K562 (cell line): ENCODE measurements around the gene TMEM30A. TPM values are rescaled to one million over a fixed set of nuclear protein-coding genes. Genes with fewer than 3 reads are reported as not detected.
A peak's percentile ranks its signal among the peaks of the same experiment; 100 is the strongest.

Source experiments
- CEBPZ ChIP-seq: fragments of 150-350 bp; IDR thresholded peaks from 2 replicates; pipeline ENCODE4 v1.6.1; 2014; ENCODE audit warnings: low read depth, mild to moderate bottlenecking, low read length, borderline replicate concordance
- CHD1 ChIP-seq: fragments of 200-600 bp; sonication (generic); IDR thresholded peaks from one replicate; pipeline ENCODE4 v1.6.1; 2012; ENCODE audit warnings: mild to moderate bottlenecking, moderate library complexity, low read length, inconsistent platforms
- FOXM1 ChIP-seq, 2 experiments: fragments of 450-650 bp in 1 of 2; sonication (generic) in 1 of 2; formaldehyde crosslinking in 1 of 2; IDR thresholded peaks; 2 replicates each; pipeline versions ENCODE4 v1.6.1 to v1.9.0; 2017 to 2022; ENCODE audit warnings: low read depth in 2 of 2, mild to moderate bottlenecking in 2 of 2, missing genetic modification reagents in 1 of 2, moderate library complexity in 1 of 2
- GTF2E2 ChIP-seq: fragments of 200-800 bp; sonication (Bioruptor generic); IDR thresholded peaks from 2 replicates; pipeline ENCODE4 v1.6.1; 2016; ENCODE audit warnings: missing genetic modification characterization, missing compliant biosample characterization
- POLR2H ChIP-seq: IDR thresholded peaks from 2 replicates; pipeline ENCODE4 v1.6.1; 2016; ENCODE audit warnings: missing genetic modification characterization, low read depth, mild to moderate bottlenecking, control low read depth, missing compliant biosample characterization, moderate library complexity
- TCF7L2 ChIP-seq: fragments of 150-350 bp; IDR thresholded peaks from 2 replicates; pipeline ENCODE4 v1.6.1; 2016; ENCODE audit warnings: low read depth, mild to moderate bottlenecking, low read length, moderate library complexity
- ZFP1 ChIP-seq: fragments of 450-650 bp; formaldehyde crosslinking; IDR thresholded peaks from 2 replicates; pipeline ENCODE4 v1.4.0; 2020; ENCODE audit warnings: mild to moderate bottlenecking, mixed read lengths
- ZHX1 ChIP-seq: fragments of 150-350 bp; conservative IDR thresholded peaks from 2 replicates; pipeline ENCODE4 v1.6.1; 2014; ENCODE audit warnings: low read length
- polyA plus RNA-seq, 8 experiments: library from polyadenylated mRNA; depleted of rRNA in 4 of 8; stranded (reverse) in 5 of 8; unstranded in 3 of 8; fragments of >200 nt; fragmentation: Nextera tagmentation in 2 of 8; fragmentation: Illumina TruSeq in 1 of 8; extraction: Ambion mirVana in 2 of 8; extraction: Trizol in 1 of 8; gene quantifications; 2 replicates each; pipeline versions ENCODE4 v1.2.1 to v1.2.3, GENCODE V29; 2011 to 2014; ENCODE audit warnings: inconsistent platforms in 1 of 8, missing spikeins in 1 of 8
- total RNA-seq, 7 experiments: library from RNA; depleted of rRNA in 6 of 7; stranded (reverse); fragments of >200 nt in 6 of 7; fragmentation: Illumina TruSeq in 2 of 7; extraction: Trizol in 2 of 7; gene quantifications; 2 replicates each; pipeline versions ENCODE4 v1.2.1 to v1.2.3, GENCODE V29; 2011 to 2021; ENCODE audit warnings: low replicate concordance in 1 of 7
- TF ChIP-seq, protein P1 (sequence below): sonication (generic); formaldehyde crosslinking; IDR thresholded peaks from 2 replicates; pipeline ENCODE4 v1.8.0; 2023; ENCODE audit warnings: mild to moderate bottlenecking, missing genetic modification reagents

The TMEM30A gene
- total and polyA plus RNA-seq, 9 of the 15 experiments (the other 6 are each of a cell fraction or from before 2014, with no cell fraction given), result 6.5 to 31.2 (median 16.3) TPM

DNA sequence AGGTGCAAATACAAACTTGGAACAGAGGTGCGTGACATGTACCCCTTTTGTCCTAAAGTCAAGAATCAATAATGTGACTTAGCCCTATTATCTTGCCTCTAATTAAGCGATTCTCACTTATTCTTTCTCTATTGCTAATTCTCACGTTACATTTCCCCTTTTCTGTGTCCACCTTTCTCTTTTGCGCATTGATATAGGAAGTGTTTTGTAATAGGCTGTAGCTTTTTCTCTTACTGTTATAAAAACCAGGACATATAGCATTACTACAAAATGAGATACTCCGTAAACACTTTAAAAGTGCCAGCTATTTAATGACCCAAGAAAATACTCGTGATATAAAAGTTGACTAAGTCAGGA lies 669 bp upstream of the TMEM30A start (continued):
- TF ChIP-seq CEBPZ, result no peak
- no peak for TF ChIP-seq ZHX1
- no peak for TF ChIP-seq TCF7L2
- no peak for TF ChIP-seq FOXM1 (IDR thresholded peaks at IDR 0.05; ENCODE audit: low read depth)
- TF ChIP-seq FOXM1 (CRISPR knock-in tag; IDR thresholded peaks at IDR 0.05; ENCODE audit: low read depth), result no peak
- 0 out of 2 replicates have a peak, but pooled peaks have one; percentile 65 for TF ChIP-seq GTF2E2
- TF ChIP-seq CHD1, result no peak
- TF ChIP-seq, protein P1, sequence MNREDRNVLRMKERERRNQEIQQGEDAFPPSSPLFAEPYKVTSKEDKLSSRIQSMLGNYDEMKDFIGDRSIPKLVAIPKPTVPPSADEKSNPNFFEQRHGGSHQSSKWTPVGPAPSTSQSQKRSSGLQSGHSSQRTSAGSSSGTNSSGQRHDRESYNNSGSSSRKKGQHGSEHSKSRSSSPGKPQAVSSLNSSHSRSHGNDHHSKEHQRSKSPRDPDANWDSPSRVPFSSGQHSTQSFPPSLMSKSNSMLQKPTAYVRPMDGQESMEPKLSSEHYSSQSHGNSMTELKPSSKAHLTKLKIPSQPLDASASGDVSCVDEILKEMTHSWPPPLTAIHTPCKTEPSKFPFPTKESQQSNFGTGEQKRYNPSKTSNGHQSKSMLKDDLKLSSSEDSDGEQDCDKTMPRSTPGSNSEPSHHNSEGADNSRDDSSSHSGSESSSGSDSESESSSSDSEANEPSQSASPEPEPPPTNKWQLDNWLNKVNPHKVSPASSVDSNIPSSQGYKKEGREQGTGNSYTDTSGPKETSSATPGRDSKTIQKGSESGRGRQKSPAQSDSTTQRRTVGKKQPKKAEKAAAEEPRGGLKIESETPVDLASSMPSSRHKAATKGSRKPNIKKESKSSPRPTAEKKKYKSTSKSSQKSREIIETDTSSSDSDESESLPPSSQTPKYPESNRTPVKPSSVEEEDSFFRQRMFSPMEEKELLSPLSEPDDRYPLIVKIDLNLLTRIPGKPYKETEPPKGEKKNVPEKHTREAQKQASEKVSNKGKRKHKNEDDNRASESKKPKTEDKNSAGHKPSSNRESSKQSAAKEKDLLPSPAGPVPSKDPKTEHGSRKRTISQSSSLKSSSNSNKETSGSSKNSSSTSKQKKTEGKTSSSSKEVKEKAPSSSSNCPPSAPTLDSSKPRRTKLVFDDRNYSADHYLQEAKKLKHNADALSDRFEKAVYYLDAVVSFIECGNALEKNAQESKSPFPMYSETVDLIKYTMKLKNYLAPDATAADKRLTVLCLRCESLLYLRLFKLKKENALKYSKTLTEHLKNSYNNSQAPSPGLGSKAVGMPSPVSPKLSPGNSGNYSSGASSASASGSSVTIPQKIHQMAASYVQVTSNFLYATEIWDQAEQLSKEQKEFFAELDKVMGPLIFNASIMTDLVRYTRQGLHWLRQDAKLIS (CRISPR knock-in tag), result no peak
- TF ChIP-seq POLR2H (tag), result peak; percentile 1; the same call in 1 of the 2 replicates
- no peak for TF ChIP-seq ZFP1 (CRISPR knock-in tag)
